NCI-H187 treated with DMSO at 0.1 percent for 48 hours (cell line): Measurements from ENCODE around the gene GPX3.

Experiments used
- DNase-seq: peaks from one replicate; lab custom pipeline; 2025; lab: John Stamatoyannopoulos, UW

GPX3 gene

GRCh38 chr5:151058301-151058700 is 37.9 kb downstream of the GPX3 start:
- DNase-seq = no peak

GRCh38 chr5:151058891-151059489 is 38.6 kb downstream of the GPX3 start:
- DNase-seq = no peak

GRCh38 chr5:151060742-151061141 is 40.4 kb downstream of the GPX3 start:
- no peak for DNase-seq

GRCh38 chr5:151062405-151063141 is 42.2 kb downstream of the GPX3 start:
- DNase-seq = no peak

- DNase-seq = no peak
Observed at GRCh38 chr5:151063142-151063989, 43.0 kb downstream of the GPX3 start.

GRCh38 chr5:151064916-151065499 is 44.6 kb downstream of the GPX3 start:
- no peak for DNase-seq

- DNase-seq = no peak
Observed at GRCh38 chr5:151065609-151066008, 45.2 kb downstream of the GPX3 start.

- DNase-seq = no peak
Observed at GRCh38 chr5:151066920-151067319, 46.5 kb downstream of the GPX3 start.

- DNase-seq = no peak
Observed at GRCh38 chr5:151067632-151068432, 47.4 kb downstream of the GPX3 start.

- DNase-seq = no peak
Observed at GRCh38 chr5:151068433-151069197, 48.2 kb downstream of the GPX3 start.

GRCh38 chr5:151070449-151070848 is 50.1 kb downstream of the GPX3 start:
- no peak for DNase-seq

GRCh38 chr5:151071021-151071420 is 50.6 kb downstream of the GPX3 start:
- DNase-seq = no peak

GRCh38 chr5:151071848-151072629 is 51.6 kb downstream of the GPX3 start:
- DNase-seq = no peak

- no peak for DNase-seq
Observed at GRCh38 chr5:151072630-151073025, 52.2 kb downstream of the GPX3 start.

GRCh38 chr5:151073280-151073679 is 52.9 kb downstream of the GPX3 start:
- no peak for DNase-seq

- no peak for DNase-seq
Observed at GRCh38 chr5:151074557-151074956, 54.2 kb downstream of the GPX3 start.

- no peak for DNase-seq
Observed at GRCh38 chr5:151075698-151076331, 55.4 kb downstream of the GPX3 start.

- DNase-seq = no peak
Observed at GRCh38 chr5:151076616-151077015, 56.2 kb downstream of the GPX3 start.

- no peak for DNase-seq
Observed at GRCh38 chr5:151077419-151077818, 57.0 kb downstream of the GPX3 start.

- DNase-seq = no peak
Observed at GRCh38 chr5:151077967-151078366, 57.6 kb downstream of the GPX3 start.
